CD4-positive, CD25-positive, alpha-beta regulatory T cell (primary cell): ENCODE measurements around the gene VAV3. TPM values are rescaled to one million over a fixed set of nuclear protein-coding genes. Genes with fewer than 3 reads are reported as not detected.
"Not testable (repeated sequence)": the region's sequence is repeated elsewhere in the genome, so short reads cannot be mapped to it uniquely, and the experiment has no call there.

Experiments
- ATAC-seq, 2 donors: fragments of 150-1000 bp; cut with Tn5 transposase; one replicate each; pipeline ENCODE4 v1.10.0; 2021; ENCODE audit warnings: low read depth in 2 of 2, moderate number of reproducible peaks in 2 of 2, moderate library complexity in 1 of 2
- DNase-seq, 3 donors: peaks; one replicate each; pipeline versions ENCODE4 v3.0.0 to v3.0.0-alpha.2; 2012 to 2022; ENCODE audit warnings: mixed read lengths in 1 of 3
- H3K27ac ChIP-seq: one replicate; pipeline ENCODE4 v1.7.0; 2013; ENCODE audit warnings: mild to moderate bottlenecking, low read length; ENCODE audit not compliant: insufficient read depth, poor library complexity, severe bottlenecking
- H3K27me3 ChIP-seq: one replicate; pipeline ENCODE4 v1.7.0; 2013; ENCODE audit warnings: low read length; ENCODE audit not compliant: control insufficient read depth, insufficient read depth
- H3K36me3 ChIP-seq: one replicate; pipeline ENCODE4 v1.7.0; 2013; ENCODE audit warnings: mild to moderate bottlenecking, low read length, moderate library complexity; ENCODE audit not compliant: control insufficient read depth, insufficient read depth
- H3K4me1 ChIP-seq: 2 replicates; pipeline ENCODE4 v1.7.0; 2013; ENCODE audit warnings: mild to moderate bottlenecking, low read length; ENCODE audit not compliant: insufficient read depth, control insufficient read depth, poor library complexity, severe bottlenecking
- H3K4me3 ChIP-seq: one replicate; pipeline ENCODE4 v1.7.0; 2013; ENCODE audit warnings: low read depth, mild to moderate bottlenecking, low read length, moderate library complexity
- H3K9me3 ChIP-seq, 2 experiments: 1 replicate in 1 of 2; 2 replicates in 1 of 2; pipeline ENCODE4 v1.7.0; 2013; ENCODE audit warnings: low read length in 2 of 2, mild to moderate bottlenecking in 1 of 2, moderate library complexity in 1 of 2; ENCODE audit not compliant: control insufficient read depth in 2 of 2
- H3K27ac Mint-ChIP-seq, 3 donors: one replicate each; pipeline ENCODE4 v1.8.0; 2020 to 2022; ENCODE audit warnings: mild to moderate bottlenecking in 3 of 3, mixed read lengths in 3 of 3, moderate library complexity in 2 of 3
- H3K27me3 Mint-ChIP-seq: one replicate; pipeline ENCODE4 v1.8.0; 2022; ENCODE audit warnings: mild to moderate bottlenecking, mixed read lengths
- H3K36me3 Mint-ChIP-seq: one replicate; pipeline ENCODE4 v1.8.0; 2020; ENCODE audit warnings: mixed read lengths
- H3K4me1 Mint-ChIP-seq, 4 donors: one replicate each; pipeline ENCODE4 v1.8.0; 2020 to 2022; ENCODE audit warnings: mixed read lengths in 4 of 4, mild to moderate bottlenecking in 1 of 4
- H3K4me3 Mint-ChIP-seq, 4 donors: one replicate each; pipeline ENCODE4 v1.8.0; 2020 to 2022; ENCODE audit warnings: mild to moderate bottlenecking in 4 of 4, mixed read lengths in 4 of 4, moderate library complexity in 3 of 4
- H3K9me3 Mint-ChIP-seq, 7 donors: one replicate each; pipeline ENCODE4 v1.8.0; 2020 to 2022; ENCODE audit warnings: mixed read lengths in 7 of 7, mild to moderate bottlenecking in 3 of 7, moderate library complexity in 2 of 7
- polyA plus RNA-seq, 4 donors: library from polyadenylated mRNA; unstranded; fragments of 300-500 nt; fragmentation: Illumina TruSeq; gene quantifications; one replicate each; pipeline ENCODE4 v1.2.3, GENCODE V29; 2021
- total RNA-seq: library from RNA; stranded (reverse); gene quantifications from one replicate; pipeline ENCODE4 v1.2.3, GENCODE V29; 2022

The VAV3 gene
- total and polyA plus RNA-seq, 5 donors from 2014 or later = 6.2 to 21.5 (median 11.1) TPM

GRCh38 chr1:107844541-107845194 lies 120.3 kb downstream of the VAV3 start:
- not testable (repeated sequence) for H3K36me3 ChIP-seq, H3K27me3 ChIP-seq, H3K27me3 Mint-ChIP-seq, H3K9me3 ChIP-seq
- Mint-ChIP-seq H3K9me3 (peaks cover 0 to 14% (median 8%) of the 10 kb centered on the region in 7 donors), H3K27ac (peak overlapping the region; percentile 52 to 95 (median 89)), H3K36me3 (peaks cover 15% of the 10 kb centered on the region), H3K4me1 (peaks cover 46 to 81% (median 61%) of the 10 kb centered on the region in 4 donors), H3K4me3 (peak overlapping the region; percentile 4 to 83 (median 68))
- H3K4me1 ChIP-seq = peaks cover 49% of the 10 kb centered on the region
- H3K27ac ChIP-seq = peak overlapping the region; percentile 51
- ATAC-seq = peak in 1 of 2 donors; percentile 35
- H3K4me3 ChIP-seq = peak overlapping the region; percentile 49
- peak in 1 of 3 donors; percentile 35 for DNase-seq

GRCh38 chr1:107843989-107844388 lies 121.0 kb downstream of the VAV3 start:
- peak overlapping the region; percentile 31 to 83 (median 60) for H3K4me3 Mint-ChIP-seq

GRCh38 chr1:107842241-107842640 lies 122.7 kb downstream of the VAV3 start:
- ATAC-seq (peak; percentile 31 to 34), DNase-seq (no peak)
- H3K36me3 Mint-ChIP-seq = peaks cover 9% of the 10 kb centered on the region
- H3K27me3 Mint-ChIP-seq = no peaks in the 10 kb centered on the region
- Histone ChIP-seq H3K27ac (peak overlapping the region; percentile 48), H3K9me3 (no peaks in the 10 kb centered on the region), H3K4me3 (peak overlapping the region; percentile 51), H3K4me1 (peaks cover 49% of the 10 kb centered on the region), H3K36me3 (no peaks in the 10 kb centered on the region), H3K27me3 (no peaks in the 10 kb centered on the region)
- H3K4me1 Mint-ChIP-seq = peaks cover 62 to 89% (median 69%) of the 10 kb centered on the region in 4 donors
- H3K4me3 Mint-ChIP-seq = peak overlapping the region; percentile 47 to 66 (median 54)
- H3K9me3 Mint-ChIP-seq = peaks cover 0 to 17% (median 8%) of the 10 kb centered on the region in 7 donors
- H3K27ac Mint-ChIP-seq = peak overlapping the region; percentile 76 to 79 (median 78)

More at GRCh38 chr1:107843989-107844388, 121.0 kb downstream of the VAV3 start:
- Histone ChIP-seq H3K9me3 (no peaks in the 10 kb centered on the region), H3K27me3 (no peaks in the 10 kb centered on the region), H3K4me3 (peak overlapping the region; percentile 49), H3K27ac (peak overlapping the region; percentile 51), H3K4me1 (peaks cover 49% of the 10 kb centered on the region), H3K36me3 (no peaks in the 10 kb centered on the region)
- no peaks in the 10 kb centered on the region for H3K27me3 Mint-ChIP-seq
- peaks cover 15% of the 10 kb centered on the region for H3K36me3 Mint-ChIP-seq
- DNase-seq = no peak
- no peak for ATAC-seq
- peaks cover 0 to 14% (median 8%) of the 10 kb centered on the region in 7 donors for H3K9me3 Mint-ChIP-seq
- H3K27ac Mint-ChIP-seq = peak overlapping the region; percentile 56 to 84 (median 80)
- peaks cover 47 to 78% (median 63%) of the 10 kb centered on the region in 4 donors for H3K4me1 Mint-ChIP-seq

GRCh38 chr1:107840725-107841124 lies 124.3 kb downstream of the VAV3 start:
- Histone ChIP-seq H3K9me3 (no peaks in the 10 kb centered on the region), H3K4me3 (peak overlapping the region; percentile 43), H3K27me3 (no peaks in the 10 kb centered on the region), H3K4me1 (peaks cover 48% of the 10 kb centered on the region), H3K27ac (peak overlapping the region; percentile 52), H3K36me3 (no peaks in the 10 kb centered on the region)
- peaks cover under 1 to 14% (median 4%) of the 10 kb centered on the region in 7 donors for H3K9me3 Mint-ChIP-seq
- peak; percentile 22 to 34 for ATAC-seq
- no peak for DNase-seq
- H3K27ac Mint-ChIP-seq = peak overlapping the region; percentile 3 to 92 (median 7)
- peaks cover 68 to 89% (median 73%) of the 10 kb centered on the region in 4 donors for H3K4me1 Mint-ChIP-seq
- H3K4me3 Mint-ChIP-seq = peak overlapping the region in 3 of 4 donors; percentile 22 to 48 (median 39)
- no peaks in the 10 kb centered on the region for H3K27me3 Mint-ChIP-seq
- H3K36me3 Mint-ChIP-seq = peaks cover 2% of the 10 kb centered on the region

- Mint-ChIP-seq H3K36me3 (no peaks in the 10 kb centered on the region), H3K27me3 (no peaks in the 10 kb centered on the region), H3K27ac (peak overlapping the region in 1 of 3 donors; percentile 75), H3K9me3 (peaks cover 0 to 14% (median 4%) of the 10 kb centered on the region in 7 donors), H3K4me3 (peak overlapping the region in 2 of 4 donors; percentile 40 to 43), H3K4me1 (peaks cover 50 to 84% (median 64%) of the 10 kb centered on the region in 4 donors)
- Histone ChIP-seq H3K4me3 (no peak overlapping the region), H3K9me3 (no peaks in the 10 kb centered on the region), H3K27me3 (no peaks in the 10 kb centered on the region), H3K4me1 (peaks cover 27% of the 10 kb centered on the region), H3K36me3 (no peaks in the 10 kb centered on the region), H3K27ac (no peak overlapping the region)
- DNase-seq = no peak
- no peak for ATAC-seq
Measured at GRCh38 chr1:107838056-107838455, 126.9 kb downstream of the VAV3 start.

- Histone ChIP-seq H3K36me3 (no peaks in the 10 kb centered on the region), H3K4me1 (peaks cover 12% of the 10 kb centered on the region), H3K4me3 (no peak overlapping the region), H3K27me3 (no peaks in the 10 kb centered on the region), H3K27ac (no peak overlapping the region), H3K9me3 (no peaks in the 10 kb centered on the region)
- peak overlapping the region in 1 of 4 donors; percentile 13 for H3K4me3 Mint-ChIP-seq
- no peaks in the 10 kb centered on the region for H3K36me3 Mint-ChIP-seq
- H3K27ac Mint-ChIP-seq = peak overlapping the region in 2 of 3 donors; percentile 67 to 75
- ATAC-seq (no peak), DNase-seq (no peak)
- H3K9me3 Mint-ChIP-seq = peaks cover 0 to 14% (median 4%) of the 10 kb centered on the region in 7 donors
- H3K27me3 Mint-ChIP-seq = no peaks in the 10 kb centered on the region
- peaks cover 29 to 75% (median 57%) of the 10 kb centered on the region in 4 donors for H3K4me1 Mint-ChIP-seq
Measured at GRCh38 chr1:107835151-107835670, 129.8 kb downstream of the VAV3 start.

GRCh38 chr1:107833061-107833460 lies 131.9 kb downstream of the VAV3 start:
- no peaks in the 10 kb centered on the region for H3K9me3 ChIP-seq
- no peak overlapping the region for H3K27ac Mint-ChIP-seq
- H3K4me1 ChIP-seq = peaks cover 27% of the 10 kb centered on the region
- H3K4me3 Mint-ChIP-seq = no peak overlapping the region
- no peak overlapping the region for H3K27ac ChIP-seq
- H3K27me3 Mint-ChIP-seq = no peaks in the 10 kb centered on the region
- no peaks in the 10 kb centered on the region for H3K36me3 Mint-ChIP-seq
- H3K9me3 Mint-ChIP-seq = peaks cover 0 to 14% (median 4%) of the 10 kb centered on the region in 7 donors
- ATAC-seq = no peak
- no peaks in the 10 kb centered on the region for H3K27me3 ChIP-seq
- H3K36me3 ChIP-seq = no peaks in the 10 kb centered on the region
- H3K4me1 Mint-ChIP-seq = peaks cover 33 to 80% (median 67%) of the 10 kb centered on the region in 4 donors
- H3K4me3 ChIP-seq = no peak overlapping the region
- no peak for DNase-seq
